Activated CD8-positive, alpha-beta memory T cell treated with anti-CD3 and anti-CD28 coated beads, Interleukin-2, amount 50 U/mL, for 24 hours (primary cell): ENCODE measurements around the gene RANBP17.
"Not testable (repeated sequence)": the region's sequence is repeated elsewhere in the genome, so short reads cannot be mapped to it uniquely, and the experiment has no call there.

ENCODE experiments used
- DNase-seq: peaks from one replicate; pipeline ENCODE4 v3.0.0-alpha.2; 2020; ENCODE audit errors: extremely low read depth

Gene RANBP17

GRCh38 chr5:170861917-170862766 lies at the start of gene RANBP17:
RANBP17 (plus strand) TSS chr5:170862018.
- DNase-seq: no peak

DNA sequence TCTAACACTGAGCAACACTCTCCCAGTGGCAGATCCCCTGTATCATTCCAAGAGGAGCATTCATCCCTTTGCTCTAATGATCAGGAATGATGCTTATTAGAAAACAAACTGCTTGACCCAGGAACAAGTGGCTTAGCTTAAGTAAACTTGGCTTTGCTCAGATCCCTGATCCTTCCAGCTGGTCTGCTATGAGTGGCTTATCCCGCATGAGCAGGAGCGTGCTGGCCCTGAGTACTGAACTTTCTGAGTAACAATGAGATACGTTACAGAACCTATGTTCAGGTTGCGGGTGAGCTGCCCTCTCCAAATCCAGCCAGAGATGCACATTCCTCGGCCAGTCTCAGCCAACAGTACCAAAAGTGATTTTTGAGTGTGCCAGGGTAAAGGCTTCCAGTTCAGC lies 48.6 kb upstream of the RANBP17 start:
- DNase-seq: no peak

DNA sequence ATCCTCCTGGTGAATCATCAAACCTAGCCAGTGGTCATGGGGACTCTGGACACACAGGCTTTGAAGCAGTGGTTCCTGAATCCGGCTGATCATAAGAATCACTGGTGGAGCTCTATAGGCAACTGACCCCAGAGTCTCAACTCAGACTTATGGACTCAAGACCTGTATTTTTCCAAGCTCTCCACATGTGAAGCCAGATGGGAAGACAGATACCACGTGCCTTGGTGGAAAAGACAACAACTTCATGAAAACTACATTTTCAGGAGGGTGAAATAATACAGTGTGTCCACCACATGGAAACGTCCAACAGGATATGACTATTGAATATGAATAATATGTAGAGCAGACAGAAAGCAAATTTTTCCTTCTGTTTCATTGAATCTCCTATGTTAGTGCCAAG lies 44.6 kb upstream of the RANBP17 start:
- no peak for DNase-seq

DNA sequence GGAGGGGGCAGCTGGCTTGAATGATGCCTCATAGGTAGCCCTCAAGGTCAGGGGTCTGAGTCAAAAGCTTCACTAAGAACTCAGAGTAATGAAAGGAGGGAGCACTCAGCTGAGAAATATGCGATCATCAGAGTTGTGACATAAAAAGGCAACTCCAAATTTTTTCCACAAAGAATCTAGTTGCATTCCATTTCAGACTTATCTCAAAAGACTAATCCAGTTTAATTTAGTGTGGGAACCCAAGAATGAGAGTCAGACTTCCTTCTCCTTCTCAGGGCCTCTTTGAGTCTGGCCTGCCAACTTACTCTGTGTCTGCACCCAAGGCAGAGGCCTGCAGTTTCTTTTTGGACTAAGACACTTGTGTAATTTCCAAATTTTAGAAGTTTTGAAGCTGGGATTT lies 43.6 kb upstream of the RANBP17 start:
- no peak for DNase-seq

- DNase-seq: no peak
These were observed 42.0 kb upstream of the RANBP17 start for GRCh38 chr5:170819824-170820223.

DNA sequence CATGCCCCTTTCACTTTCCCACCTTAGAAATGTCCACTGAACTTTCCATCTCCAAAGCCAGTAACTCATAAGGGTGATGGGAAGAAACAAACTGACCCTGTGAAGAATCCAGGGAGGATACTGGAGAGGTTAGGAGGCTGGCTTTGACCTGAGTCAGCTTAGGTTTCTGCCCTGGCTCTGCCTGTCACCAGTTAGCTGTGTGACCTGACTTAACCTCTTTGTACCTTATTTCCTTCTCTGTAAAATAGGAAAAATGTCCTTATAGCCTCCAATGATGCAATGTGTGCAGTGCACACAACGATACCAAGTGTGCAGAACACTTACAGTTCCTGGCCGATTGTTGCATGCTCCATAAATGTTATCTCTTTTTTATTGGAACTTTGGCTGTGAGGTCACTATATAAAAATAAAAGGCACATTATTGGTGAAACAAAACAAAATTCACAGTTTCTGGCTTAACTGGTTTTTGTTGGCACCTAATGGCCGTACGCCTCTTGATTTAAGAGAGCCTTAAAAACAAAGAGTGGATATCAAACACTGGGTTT lies 40.5 kb upstream of the RANBP17 start:
- no peak for DNase-seq

DNA sequence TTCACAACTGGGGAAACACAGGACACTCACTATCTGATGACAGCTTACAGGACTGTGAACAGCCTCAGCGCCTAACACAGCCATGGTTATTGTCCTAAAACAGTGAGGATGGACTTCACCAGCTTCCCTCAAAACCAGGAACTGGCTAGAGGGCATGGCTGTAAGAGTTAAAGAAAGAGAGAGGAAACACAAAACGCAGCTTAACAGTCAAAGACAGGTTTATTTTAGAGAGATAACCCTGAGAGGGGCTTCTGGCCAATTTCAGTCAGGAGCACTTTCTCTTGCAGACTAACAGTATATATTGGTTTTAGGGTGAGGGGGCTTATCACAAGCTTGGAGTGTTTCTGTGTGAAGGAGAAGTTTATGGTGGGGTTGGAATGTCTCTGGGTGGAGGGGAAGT lies 35.7 kb upstream of the RANBP17 start:
- no peak for DNase-seq

DNA sequence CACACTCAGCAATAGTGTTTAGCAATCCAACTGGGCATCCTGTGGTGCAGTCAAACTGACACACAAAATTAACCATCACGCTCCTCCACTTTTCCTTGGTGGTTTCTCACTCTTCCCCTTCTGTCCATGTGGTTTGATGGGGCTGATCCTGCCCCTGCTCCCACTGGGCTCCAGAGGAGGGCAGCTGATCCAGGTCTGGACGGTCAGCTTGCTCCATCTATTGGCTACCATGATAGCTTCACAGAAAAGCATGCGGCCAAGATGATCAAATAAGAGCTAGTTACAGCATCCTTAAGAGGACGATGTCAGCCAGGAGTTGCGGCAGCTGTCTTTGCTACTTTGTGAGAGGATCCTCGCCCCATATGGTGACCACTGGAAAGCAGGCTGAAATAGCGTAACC lies 29.6 kb upstream of the RANBP17 start:
- no peak for DNase-seq

DNA sequence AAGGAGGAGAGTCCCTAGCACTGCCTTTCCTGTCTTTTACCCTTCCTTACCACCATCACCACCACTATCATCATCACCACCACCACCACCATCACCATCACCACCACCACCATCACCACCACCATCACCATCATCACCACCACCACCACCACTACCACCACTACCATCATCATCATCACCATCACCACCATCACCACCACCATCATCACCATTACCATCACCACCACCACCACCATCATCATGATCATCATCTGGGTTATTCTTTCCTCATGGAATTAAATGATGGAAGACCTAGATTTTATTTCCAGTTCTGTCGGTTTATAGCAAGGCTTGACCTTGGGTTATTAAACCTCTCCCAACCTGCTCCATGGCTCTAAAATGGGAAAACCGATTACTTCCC lies 27.8 kb upstream of the RANBP17 start:
- not testable (repeated sequence) for DNase-seq

DNA sequence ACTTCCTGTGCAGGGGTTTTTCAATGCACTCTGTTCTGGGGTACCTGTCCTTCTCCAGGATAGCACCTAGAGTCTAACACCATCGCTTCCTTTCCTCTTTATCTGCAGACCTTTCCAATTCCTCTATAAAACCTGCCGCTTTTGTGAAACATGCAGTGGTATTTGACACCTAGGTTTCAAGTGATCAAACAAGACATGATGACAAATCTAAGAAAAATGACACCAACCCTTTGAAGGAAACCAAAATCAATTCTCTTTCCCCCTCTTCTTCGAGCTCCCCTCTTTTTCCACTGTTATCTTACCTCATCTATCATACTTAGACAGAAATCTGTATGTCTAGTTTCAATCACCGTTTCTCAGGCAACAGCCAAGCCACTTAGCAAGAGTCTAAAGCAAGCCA lies 25.6 kb upstream of the RANBP17 start:
- DNase-seq: no peak

DNA sequence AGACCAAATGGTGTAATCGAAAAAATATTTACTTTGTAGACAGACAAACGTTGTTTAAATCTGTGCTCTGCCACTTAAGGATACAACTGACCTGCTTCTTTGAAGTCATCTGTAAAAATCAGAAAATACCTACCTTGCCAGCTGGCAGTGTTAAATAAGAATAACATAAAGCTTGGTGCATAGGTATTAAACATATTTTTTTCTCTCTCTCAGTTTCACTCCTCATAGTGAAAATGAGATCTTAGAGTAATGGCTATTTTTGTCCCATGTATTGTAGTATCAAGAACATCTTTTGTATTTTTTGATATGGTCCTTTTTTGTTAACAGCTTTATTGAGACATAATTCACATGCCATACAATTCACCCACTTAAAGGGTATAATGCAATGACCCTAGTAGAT lies 17.9 kb upstream of the RANBP17 start:
- no peak for DNase-seq

DNA sequence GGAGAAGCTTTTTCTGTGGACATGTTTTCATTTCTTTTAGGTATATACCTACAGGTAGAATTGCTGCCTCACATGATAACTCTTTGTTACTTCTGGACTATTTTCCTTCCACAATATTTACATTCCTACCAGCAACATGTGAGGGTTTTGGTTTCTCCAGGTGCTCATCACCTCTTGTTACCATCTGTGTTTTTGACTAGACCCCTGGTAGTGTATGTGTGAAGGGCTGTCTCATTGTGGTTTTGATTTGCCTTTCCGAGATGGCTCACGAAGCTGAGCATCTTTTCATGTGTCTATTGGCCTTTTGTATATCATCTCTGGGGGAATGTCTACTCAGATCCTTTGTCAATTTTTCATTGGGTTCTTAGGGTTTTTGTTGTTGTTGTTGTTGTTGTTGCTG lies 17.2 kb upstream of the RANBP17 start:
- DNase-seq: no peak

DNA sequence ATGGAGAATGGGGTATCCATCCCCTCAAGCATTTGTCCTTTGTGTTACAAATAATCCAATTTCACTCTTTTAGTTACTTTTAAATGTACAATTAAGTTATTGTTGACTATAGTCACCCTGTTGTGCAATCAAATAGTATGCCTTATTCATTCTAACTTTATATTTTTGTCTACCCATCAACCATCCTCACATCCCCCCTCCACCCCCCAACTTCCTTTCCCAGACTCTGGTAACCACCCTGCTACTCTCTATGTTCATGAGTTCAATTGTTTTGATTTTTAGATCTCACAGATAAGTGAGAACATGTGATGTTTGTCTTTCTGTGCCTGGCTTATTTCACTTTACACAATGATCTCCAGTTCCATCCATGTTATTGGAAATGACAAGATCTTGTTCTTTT lies 15.4 kb upstream of the RANBP17 start:
- no peak for DNase-seq

- DNase-seq: no peak
These were observed 15.0 kb upstream of the RANBP17 start for GRCh38 chr5:170846846-170847245.

DNA sequence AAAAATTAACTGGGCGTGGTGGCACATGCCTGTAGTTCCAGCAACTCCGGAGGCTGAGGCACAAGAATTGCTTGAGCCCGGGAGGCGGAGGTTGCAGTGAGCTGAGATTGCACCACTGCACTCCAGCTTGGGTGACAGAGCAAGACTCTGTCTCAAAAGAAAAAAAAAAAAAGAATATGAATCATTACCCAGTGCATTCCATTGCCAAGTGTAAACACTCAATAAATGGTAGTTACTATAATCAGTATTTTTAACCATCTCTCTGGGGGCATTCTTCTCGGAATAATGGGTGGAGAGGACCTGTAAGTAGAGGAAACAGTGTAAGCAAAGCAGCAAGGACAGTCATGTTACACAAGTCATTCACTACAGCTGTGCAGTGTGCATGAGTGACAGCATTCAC lies 13.8 kb upstream of the RANBP17 start:
- no peak for DNase-seq

- no peak for DNase-seq
These were observed 12.4 kb upstream of the RANBP17 start for GRCh38 chr5:170849374-170849773.

- no peak for DNase-seq
These were observed 7.3 kb upstream of the RANBP17 start for GRCh38 chr5:170854566-170854965.

GRCh38 chr5:170857066-170857465 lies 4.8 kb upstream of the RANBP17 start:
- DNase-seq: no peak

DNA sequence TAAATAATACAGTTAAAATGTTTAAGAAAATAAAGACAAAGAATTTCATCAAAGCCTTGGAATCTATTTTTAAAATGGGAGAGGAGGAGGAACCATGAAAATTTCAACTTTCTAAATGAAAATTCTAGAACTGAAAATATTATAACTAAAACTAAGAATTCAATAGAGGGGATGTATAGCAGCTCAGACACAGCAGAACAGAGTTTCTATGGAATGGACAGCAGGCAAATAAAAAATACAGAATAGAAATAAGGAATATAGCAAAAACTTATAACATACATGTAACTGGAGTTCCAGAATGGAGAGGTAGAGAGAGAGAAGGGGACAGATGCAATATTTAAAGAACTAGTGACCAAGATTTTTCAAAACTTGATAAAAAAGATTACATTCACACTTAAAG lies 1.4 kb upstream of the RANBP17 start:
- no peak for DNase-seq

GRCh38 chr5:170860818-170861666 lies 776 bp upstream of the RANBP17 start:
- DNase-seq: no peak

GRCh38 chr5:170861667-170861916 lies 226 bp upstream of the RANBP17 start:
- no peak for DNase-seq

DNA sequence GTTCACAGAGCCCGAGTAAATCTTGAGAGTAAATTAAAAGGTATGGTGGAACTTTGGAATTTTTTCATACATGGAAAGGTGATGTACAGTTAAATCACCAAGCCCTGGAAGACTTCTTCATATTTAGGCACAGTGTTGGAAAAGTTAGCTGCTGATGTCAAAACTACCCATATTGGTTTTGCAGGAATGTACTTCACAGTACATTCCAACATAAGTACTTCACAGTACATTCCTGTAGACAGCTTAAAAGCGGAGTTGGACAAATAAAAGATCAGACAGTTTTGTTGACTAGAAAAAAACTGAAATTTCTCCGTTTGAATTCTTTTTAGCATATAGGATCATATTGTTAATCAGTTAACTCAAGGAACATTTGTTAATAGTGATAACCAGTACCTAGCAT lies 1.8 kb downstream of the RANBP17 start:
- no peak for DNase-seq

DNA sequence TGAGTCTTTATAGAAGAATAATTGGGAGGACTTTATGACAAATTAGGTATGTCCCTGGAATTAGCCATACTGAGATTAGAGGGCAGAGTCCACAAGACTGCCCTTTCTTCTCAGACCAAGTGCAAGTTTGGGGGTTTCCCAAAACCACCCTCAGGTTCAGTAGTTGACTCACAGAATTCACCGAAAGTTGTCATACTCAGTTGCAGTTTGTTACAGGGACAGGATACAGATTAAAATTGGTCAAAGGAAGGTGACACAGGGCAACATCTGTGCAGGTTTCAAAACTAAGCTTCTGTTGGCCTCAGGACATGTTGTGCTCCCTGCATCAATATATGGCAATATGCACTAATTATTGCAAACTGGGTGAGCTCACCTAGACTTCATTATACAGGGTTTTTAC lies 3.8 kb downstream of the RANBP17 start:
- DNase-seq: no peak
